ENCODE results near the gene FANCC.

FANCC gene

GRCh38 chr9:95105519-95106287 lies 211.8 kb downstream of the FANCC start:
- no peak overlapping the region for H3K27ac ChIP-seq
- TF ChIP-seq CTCF (conservative IDR thresholded peaks at IDR 0.05) (no peak), ZFX (IDR thresholded peaks at IDR 0.05) (no peak)

GRCh38 chr9:95104980-95105379 lies 212.5 kb downstream of the FANCC start:
- H3K27ac ChIP-seq: no peak overlapping the region
- TF ChIP-seq ZFX (IDR thresholded peaks at IDR 0.05): no peak
- no peak for TF ChIP-seq CTCF (conservative IDR thresholded peaks at IDR 0.05)

- no peak for TF ChIP-seq ZFX (IDR thresholded peaks at IDR 0.05)
- TF ChIP-seq CTCF (conservative IDR thresholded peaks at IDR 0.05): no peak
- H3K27ac ChIP-seq: no peak overlapping the region
These were observed 212.9 kb downstream of the FANCC start for GRCh38 chr9:95104581-95104960.

GRCh38 chr9:95103871-95104580 lies 213.5 kb downstream of the FANCC start:
- no peak for TF ChIP-seq CTCF (conservative IDR thresholded peaks at IDR 0.05)
- no peak for TF ChIP-seq ZFX (IDR thresholded peaks at IDR 0.05)
- H3K27ac ChIP-seq: no peak overlapping the region

GRCh38 chr9:95103281-95103771 lies 214.2 kb downstream of the FANCC start:
- no peak overlapping the region for H3K27ac ChIP-seq
- TF ChIP-seq ZFX (IDR thresholded peaks at IDR 0.05): no peak
- no peak for TF ChIP-seq CTCF (conservative IDR thresholded peaks at IDR 0.05)

GRCh38 chr9:95102572-95102971 lies 214.9 kb downstream of the FANCC start:
- TF ChIP-seq ZFX (IDR thresholded peaks at IDR 0.05): no peak
- TF ChIP-seq CTCF (conservative IDR thresholded peaks at IDR 0.05): no peak
- no peak overlapping the region for H3K27ac ChIP-seq

GRCh38 chr9:95102001-95102433 lies 215.5 kb downstream of the FANCC start:
- TF ChIP-seq CTCF (conservative IDR thresholded peaks at IDR 0.05) (no peak), ZFX (IDR thresholded peaks at IDR 0.05) (no peak)
- H3K27ac ChIP-seq: no peak overlapping the region

Measured in C4-2B (cell line).